HL-60/S4 (cell line): ENCODE data around the gene STAB2.

Source experiments
- in situ Hi-C: fragments of 300-500 bp; cut with MboI; formaldehyde crosslinking; loops from 2 replicates; pipeline ENCODE4 v1.14.3; 2022; ENCODE audit warnings: low sequenced_read_pairs

The STAB2 gene

GRCh38 chr12:103583008-103583407 is 4.1 kb upstream of the STAB2 start:
- in situ Hi-C loops = no loop called here

DNA sequence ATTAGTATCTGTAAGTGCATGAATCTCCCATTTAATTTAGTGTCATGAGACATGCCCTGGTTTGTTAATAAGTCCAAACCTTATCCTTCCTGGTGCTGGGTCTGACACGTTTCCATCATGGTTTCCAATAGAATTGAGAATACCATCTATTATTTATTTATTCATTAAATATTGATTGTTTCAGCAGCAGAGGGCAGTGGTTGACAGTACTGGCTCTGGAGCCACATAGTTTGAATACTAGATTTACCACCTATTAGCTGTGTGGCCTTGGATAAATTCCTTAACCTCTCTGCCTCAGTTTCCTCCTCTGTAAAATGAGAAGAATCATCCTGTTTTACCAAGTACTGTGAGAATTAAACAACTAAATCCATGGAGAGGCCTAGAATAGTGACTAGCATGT is 941 bp upstream of the STAB2 start:
- in situ Hi-C loops = no loop called here

GRCh38 chr12:103588680-103589079 is 1.6 kb downstream of the STAB2 start:
- in situ Hi-C loops = no loop called here

- in situ Hi-C loops = no loop called here
Measured at GRCh38 chr12:103589517-103589916, 2.4 kb downstream of the STAB2 start.

DNA sequence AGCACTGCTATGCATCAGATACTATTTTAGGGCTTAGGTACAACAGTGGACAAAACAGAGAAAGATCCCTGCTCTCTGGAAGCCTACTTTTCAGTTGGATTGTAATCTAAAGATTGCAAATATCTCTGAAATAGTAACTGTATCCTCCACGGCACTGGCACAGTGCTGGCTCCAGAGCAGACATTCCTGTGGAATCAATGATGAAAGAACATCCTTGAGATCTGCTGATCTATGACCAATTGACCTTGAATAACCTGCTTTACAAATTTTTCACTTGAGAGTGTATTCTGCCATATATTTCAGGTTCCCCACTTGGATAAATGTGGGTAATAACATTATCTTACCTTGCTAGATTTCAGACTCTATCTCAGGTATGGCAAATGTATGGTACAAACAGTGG is 3.2 kb downstream of the STAB2 start:
- in situ Hi-C loops = no loop called here

GRCh38 chr12:103596981-103597380 is 9.9 kb downstream of the STAB2 start:
- in situ Hi-C loops = no loop called here

DNA sequence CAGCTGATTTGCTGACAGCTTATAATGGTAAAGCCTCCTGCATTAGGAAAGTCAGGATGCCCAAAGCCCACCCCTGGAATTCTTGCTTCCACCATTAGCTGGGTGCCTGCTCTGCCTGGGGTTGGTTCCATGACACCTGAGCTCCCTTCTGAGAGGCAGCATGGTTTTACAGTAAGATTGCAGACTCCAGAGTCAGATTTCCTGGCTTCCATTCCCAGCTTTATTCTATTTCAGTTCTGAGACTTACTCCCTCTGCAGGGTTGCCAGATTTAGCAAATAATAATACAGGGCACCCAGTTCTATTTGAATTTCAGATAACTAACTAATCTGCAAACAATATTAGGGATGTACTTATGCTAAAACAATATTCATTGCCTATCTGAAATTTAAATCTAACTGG is 12.2 kb downstream of the STAB2 start:
- in situ Hi-C loops = no loop called here

DNA sequence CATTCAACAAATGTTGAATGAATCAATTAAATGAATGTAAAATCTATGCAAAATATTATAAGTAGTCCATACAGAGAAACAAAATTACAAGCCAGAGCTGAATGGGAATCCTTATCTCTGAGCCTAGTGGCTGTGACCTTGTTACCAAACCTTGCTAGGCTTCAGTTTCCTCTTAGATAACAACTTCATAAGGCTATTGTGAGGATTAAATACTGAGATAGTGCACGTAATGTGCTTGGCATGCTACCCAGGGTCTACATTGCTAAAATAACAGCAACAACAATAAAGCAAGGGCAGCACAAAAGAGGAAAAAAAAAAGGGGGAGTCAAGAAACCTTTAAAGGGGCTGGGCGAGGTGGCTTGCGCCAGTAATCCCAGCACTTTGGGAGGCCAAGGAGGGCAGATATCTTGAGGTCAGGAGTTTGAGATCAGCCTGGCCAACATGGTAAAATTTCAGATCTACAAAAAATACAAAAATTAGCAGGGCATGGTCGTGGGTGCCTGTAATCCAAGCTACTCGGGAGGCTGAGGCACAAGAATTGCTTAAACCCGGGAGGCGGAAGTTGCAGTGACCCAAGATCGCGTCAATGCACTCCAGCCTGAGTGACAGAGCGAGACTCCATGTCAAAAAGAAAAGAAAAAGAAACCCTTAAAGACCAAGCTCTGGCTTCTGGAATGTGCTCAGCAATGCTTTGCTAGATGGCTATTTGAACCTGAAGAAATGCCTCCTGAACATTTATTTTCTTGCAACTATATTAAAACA is 14.1 kb downstream of the STAB2 start:
- in situ Hi-C loops = no loop called here

GRCh38 chr12:103620395-103620794 is 33.3 kb downstream of the STAB2 start:
- in situ Hi-C loops = no loop called here

DNA sequence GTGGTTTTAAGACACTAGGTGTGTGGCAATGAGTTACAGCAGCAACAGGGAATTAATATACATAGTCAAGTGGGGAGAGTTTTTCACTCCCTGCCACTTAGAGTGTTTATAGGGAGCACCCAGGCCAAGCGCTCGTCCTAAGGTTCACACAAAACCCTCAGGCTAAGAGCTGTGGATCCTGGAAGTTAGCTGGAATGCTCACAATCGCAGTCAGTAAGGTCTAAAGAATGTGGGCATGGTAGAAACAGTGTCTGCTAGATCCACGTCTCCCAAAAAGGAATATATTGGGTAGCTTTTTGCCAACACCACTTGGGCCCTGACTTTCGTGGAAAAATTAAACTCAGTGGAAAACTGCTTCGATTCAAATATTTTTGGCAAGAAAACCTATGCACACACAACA is 36.6 kb downstream of the STAB2 start:
- in situ Hi-C loops = no loop called here

DNA sequence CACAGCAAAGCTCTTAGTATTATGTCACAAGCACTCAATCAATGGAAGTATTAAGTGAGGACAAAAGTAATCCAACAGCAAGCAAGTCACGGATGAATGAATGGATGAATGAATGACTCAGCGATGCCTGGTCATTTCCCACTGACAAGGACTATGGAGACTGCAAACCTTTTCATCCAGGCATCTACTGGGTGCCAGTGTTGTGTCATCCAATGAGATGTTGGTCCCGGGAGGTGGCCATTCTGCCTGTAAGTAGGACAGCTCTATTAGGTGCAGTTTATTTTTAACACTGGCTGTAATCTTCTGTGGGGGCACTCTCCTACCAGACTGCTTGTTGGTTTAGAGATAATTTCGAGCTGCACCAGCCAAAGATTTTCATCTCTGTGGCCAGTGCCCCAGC is 39.4 kb downstream of the STAB2 start:
- in situ Hi-C loops = no loop called here

DNA sequence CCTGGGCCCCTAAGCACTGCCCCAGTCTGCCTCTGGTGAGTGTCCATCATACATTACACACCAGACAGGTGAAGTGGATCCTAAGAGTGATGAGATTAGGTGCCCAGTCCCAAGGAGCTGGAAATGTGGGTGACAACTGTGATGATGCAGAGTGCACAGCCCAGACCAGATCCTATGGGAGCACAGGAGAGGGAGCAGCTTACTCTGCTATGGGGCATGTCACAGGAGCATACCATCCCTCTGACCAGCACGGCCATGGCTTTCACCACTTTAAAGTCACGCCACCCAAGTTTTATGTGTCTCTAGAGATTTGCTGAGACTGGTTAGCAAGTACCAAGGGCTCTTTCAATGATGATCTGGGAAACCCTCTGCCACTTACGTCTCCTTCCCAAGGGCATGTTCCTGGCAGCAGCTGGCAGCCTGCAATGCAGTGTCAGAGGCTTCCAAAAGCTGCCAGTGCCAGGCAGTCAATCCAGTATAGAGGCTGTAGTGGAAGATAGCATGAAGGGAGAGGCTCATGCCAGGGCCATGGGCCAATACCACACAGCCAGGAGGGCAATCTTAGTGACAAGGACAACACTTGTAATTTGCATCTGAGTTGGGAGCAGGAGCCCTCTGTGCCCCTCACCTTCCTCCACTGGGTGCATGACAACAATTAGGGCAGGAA is 40.2 kb downstream of the STAB2 start:
- in situ Hi-C loops = no loop called here

- in situ Hi-C loops = no loop called here
Measured at GRCh38 chr12:103632554-103633216, 45.6 kb downstream of the STAB2 start.

GRCh38 chr12:103634732-103635131 is 47.7 kb downstream of the STAB2 start:
- in situ Hi-C loops = no loop called here

DNA sequence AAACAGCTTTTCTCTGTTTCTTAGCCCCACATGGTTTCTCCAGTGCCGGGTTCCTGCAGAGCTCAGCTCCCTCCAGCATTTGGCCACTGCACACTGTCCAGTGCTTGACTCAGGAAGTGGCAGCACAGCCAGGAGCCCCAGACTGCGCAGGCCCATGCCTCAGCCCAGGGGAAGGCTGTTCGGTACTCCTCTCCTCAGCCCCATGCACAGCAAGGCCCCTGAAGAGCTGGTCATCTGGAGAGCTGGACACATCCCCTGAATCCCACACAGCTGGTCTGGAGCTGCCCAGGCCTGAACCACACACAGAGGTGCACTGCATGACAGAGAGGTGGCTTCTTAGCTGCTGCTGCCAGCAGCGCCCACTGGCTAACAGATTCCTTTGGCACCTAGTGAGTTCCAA is 48.3 kb downstream of the STAB2 start:
- in situ Hi-C loops = no loop called here

DNA sequence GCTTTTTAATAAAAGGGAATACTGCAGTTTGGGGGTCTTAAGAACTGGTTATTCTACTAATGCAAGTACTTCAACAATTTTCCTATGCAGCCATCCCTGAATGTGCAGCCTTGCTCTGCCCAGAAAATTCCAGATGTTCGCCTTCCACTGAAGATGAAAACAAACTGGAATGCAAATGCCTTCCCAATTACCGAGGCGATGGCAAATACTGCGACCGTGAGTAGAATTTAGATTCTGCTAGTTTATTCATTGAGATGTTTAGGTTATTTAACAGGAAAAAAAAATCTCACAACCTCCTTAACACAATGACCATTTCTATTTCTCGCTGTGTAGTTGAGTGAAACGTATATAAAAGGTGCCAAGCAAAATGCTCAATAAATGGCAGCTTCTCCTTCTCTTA is 49.9 kb downstream of the STAB2 start:
- in situ Hi-C loops = no loop called here

DNA sequence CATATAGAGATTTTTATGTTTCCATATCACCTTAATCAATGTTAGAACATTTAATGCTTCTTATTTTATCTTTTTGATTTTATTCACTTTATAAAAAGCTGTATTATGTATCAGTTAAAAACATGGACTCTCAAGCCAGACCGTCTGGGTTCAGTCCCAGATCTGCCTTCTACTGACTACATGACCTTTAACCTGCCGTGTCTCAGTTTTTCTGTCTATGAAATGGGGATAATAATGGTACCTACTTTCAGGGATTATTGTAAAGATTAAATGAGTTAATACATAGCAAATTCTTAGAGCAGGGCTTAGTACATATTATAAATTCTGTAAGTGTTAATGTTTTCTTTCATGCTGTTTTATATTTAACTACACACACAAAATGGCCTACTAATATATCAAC is 50.4 kb downstream of the STAB2 start:
- in situ Hi-C loops = no loop called here

GRCh38 chr12:103639983-103640382 is 52.9 kb downstream of the STAB2 start:
- in situ Hi-C loops = no loop called here

DNA sequence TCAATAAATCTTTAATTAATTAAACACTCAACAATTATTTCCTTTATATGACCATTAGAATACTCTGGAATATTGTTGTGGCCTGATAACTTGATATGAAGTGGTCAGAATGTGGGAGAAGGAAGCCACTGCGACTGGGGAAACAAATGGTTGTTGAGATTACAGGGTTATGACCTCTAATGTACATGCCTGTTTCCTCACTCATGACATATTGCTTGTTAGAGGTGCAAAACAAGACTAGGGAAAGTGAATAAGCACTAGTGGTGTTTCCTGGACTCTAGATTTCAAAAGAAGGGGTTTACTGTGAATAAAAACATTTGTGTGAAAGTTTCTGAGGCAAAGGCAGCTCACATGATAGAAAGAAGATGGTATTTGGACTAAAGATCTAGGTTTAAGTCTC is 53.3 kb downstream of the STAB2 start:
- in situ Hi-C loops = no loop called here

DNA sequence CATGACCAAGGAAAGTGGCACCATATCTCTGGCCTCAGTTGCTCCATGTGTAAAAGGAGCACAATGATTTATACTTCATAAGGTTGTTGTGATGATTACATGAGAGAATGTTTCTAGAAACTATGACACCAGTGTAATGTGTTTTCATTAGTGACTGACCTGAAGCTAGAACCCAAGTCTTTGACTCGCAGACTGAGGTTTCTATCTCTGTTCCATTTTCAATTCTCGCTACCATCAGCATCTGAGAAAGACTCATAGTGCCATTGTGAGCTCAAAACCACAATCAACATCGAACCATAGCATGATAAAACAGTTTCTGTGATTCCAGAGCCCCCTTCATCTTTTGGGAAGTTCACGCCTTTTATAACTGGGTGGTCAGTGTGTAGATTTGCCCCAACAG is 53.8 kb downstream of the STAB2 start:
- in situ Hi-C loops = no loop called here

GRCh38 chr12:103642240-103642864 is 55.3 kb downstream of the STAB2 start:
- in situ Hi-C loops = no loop called here

- in situ Hi-C loops = no loop called here
Measured at GRCh38 chr12:103645202-103645601, 58.1 kb downstream of the STAB2 start.
